GM18526 (cell line): ENCODE measurements around the gene CTCFL.

Source experiments
- POLR2A ChIP-seq: IDR thresholded peaks from 3 replicates; pipeline ENCODE4 v1.6.1; 2011; ENCODE audit not compliant: insufficient read length; ENCODE audit errors: extremely low read depth

The CTCFL gene

GRCh38 chr20:57552471-57552870 lies 27.5 kb upstream of the CTCFL start:
- no peak for TF ChIP-seq POLR2A

GRCh38 chr20:57548177-57549058 lies 23.5 kb upstream of the CTCFL start:
- no peak for TF ChIP-seq POLR2A

- TF ChIP-seq POLR2A, result no peak
Observed at GRCh38 chr20:57546956-57547649, 22.2 kb upstream of the CTCFL start.

- no peak for TF ChIP-seq POLR2A
Observed at GRCh38 chr20:57545927-57546662, 21.2 kb upstream of the CTCFL start.

- no peak for TF ChIP-seq POLR2A
Observed at GRCh38 chr20:57544838-57545564, 20.1 kb upstream of the CTCFL start.

GRCh38 chr20:57543754-57544153 lies 18.8 kb upstream of the CTCFL start:
- no peak for TF ChIP-seq POLR2A

- no peak for TF ChIP-seq POLR2A
Observed at GRCh38 chr20:57540890-57541580, 16.1 kb upstream of the CTCFL start.

- TF ChIP-seq POLR2A, result no peak
Observed at GRCh38 chr20:57539889-57540288, 14.9 kb upstream of the CTCFL start.

- no peak for TF ChIP-seq POLR2A
Observed at GRCh38 chr20:57537822-57538221, 12.9 kb upstream of the CTCFL start.

GRCh38 chr20:57536771-57537724 lies 12.1 kb upstream of the CTCFL start:
- TF ChIP-seq POLR2A, result no peak

GRCh38 chr20:57536120-57536708 lies 11.3 kb upstream of the CTCFL start:
- TF ChIP-seq POLR2A, result no peak

- no peak for TF ChIP-seq POLR2A
Observed at GRCh38 chr20:57535297-57535696, 10.4 kb upstream of the CTCFL start.

GRCh38 chr20:57532104-57532503 lies 7.2 kb upstream of the CTCFL start:
- no peak for TF ChIP-seq POLR2A

- no peak for TF ChIP-seq POLR2A
Observed at GRCh38 chr20:57530327-57530981, 5.5 kb upstream of the CTCFL start.
